ENCODE data around the gene RAD51B.
A peak's percentile ranks its signal among the peaks of the same experiment; 100 is the strongest.

RAD51B gene

DNA sequence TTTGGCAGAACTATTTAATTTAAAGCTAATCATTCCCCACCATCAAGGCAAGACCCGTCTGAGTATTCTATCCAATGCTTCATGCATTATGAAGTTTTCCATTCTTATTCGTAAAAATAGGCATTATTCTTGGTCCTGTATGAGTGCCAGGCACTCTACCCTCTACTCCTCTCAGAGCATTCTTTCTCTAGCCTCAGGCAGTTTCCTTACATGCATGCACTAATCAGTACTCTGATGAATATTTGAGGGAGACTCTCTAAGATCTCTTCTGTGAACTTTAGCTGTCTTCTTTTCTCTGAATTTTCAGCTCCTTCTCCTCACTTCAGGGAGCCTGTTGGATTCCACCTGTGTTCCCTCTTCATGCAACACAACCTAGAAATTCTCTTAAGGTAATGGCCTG, 334.7 kb downstream of the RAD51B start:
- DNase-seq, result no peak

DNA sequence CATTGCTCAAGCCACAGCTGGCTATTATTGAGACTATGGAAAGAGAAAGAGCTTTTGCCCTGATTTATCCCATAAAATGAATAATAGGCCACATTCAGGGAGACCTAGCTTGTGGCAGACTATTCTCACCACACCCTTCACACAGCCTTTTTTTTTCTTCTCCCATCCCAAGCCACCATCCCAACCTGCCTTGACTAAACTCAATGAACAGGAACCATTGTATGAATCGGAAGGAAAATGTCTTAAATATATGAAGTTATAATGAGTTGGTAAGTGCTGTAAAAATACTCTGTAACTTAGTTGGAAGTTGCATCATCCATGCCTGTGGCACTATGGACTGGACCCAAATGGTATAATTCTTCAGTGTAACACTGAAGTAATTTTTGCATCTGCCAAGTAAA, 338.4 kb downstream of the RAD51B start:
- DNase-seq, result no peak

DNA sequence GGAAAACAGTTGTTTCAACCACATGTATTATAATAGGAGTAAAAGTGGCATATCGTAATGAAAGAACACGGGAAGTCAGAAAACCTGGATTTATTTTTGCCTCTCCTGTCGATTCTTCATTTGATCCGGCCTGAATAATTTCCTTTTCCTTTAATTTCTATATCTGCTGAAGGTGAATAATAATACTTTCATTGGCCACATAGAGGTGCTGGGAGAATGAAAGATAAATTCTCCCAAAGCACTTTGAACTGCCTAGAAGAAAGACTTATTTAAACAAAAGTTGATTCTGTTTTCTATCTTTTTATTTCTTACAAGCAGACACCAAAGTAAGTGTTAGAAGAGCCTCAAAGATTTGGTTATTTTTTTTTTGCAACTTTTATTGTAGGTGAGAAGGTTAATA, 339.1 kb downstream of the RAD51B start:
- DNase-seq, result no peak

GRCh38 chr14:68159701-68160633, 340.4 kb downstream of the RAD51B start:
- DNase-seq, result no peak

- DNase-seq, result no peak
Observed at GRCh38 chr14:68160779-68161546, 341.4 kb downstream of the RAD51B start.

DNA sequence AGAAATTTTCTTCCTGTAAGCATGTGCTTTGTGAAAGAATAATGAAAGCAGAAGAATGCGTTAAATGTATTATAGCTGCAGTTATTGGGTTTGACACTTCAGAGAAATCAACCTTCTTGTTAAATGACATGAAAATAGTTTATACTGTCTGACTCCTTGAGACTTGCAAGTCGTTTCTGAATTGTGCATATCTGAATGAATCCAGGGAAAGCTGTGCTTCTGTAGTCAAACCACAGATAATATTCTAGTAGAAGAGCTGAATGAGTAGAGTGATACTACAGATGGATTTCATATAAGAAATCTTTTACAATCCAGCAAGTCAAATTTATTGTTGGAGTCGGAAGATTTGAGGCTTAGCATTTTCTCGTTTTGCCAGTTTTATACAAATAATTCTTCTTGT, 343.3 kb downstream of the RAD51B start:
- DNase-seq, result no peak

DNA sequence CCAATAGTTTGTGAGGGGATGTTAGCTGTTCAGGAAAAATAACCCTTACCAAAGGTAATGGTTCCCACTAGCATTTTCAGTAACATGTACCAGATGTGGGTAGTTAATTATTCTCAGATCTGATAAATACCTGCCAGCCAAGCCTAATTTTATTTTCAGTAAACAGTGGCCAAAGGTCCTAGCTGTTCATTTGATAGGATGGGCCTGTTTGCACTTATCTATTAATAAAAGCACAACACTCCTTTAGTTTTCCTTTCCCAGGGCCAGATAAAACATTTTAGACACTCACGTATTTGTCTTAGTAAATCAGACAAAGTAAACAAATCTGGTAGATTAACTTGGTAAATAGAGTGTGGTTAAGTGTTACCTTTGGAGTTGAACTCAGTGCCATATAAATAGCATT, 345.1 kb downstream of the RAD51B start:
- DNase-seq, result peak; percentile 80

- peak; percentile 45 for DNase-seq
Observed at GRCh38 chr14:68165274-68165843, 345.8 kb downstream of the RAD51B start.

DNA sequence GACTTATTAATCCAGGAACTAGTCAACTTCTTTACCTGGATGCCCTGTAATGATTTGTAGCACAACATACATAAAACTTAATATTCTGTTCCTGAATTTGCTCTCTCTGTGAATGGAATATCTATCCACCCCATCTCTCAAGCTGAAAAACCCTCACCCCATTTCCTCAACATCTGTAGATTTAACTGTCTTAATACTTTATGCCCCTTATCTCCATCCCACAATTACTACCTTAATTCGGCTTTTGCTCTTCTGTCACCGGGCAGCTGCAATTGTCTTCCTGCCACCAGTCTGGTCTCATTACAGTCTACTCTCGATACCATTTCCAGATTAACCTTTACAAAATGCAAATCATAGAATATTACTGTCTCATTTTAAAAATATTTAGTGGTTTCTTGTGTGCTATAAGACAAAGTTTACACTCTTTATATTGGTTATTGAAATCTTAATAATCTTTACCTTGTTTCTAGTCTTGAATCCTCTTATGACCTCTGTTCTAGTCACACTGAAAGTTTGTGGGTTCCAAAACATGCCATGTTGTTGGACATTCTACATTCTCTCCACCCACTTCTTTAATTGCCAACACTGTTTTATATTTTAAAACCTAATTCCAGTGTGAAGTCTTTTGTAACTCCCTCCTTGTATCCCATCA, 347.3 kb downstream of the RAD51B start:
- no peak for DNase-seq

DNA sequence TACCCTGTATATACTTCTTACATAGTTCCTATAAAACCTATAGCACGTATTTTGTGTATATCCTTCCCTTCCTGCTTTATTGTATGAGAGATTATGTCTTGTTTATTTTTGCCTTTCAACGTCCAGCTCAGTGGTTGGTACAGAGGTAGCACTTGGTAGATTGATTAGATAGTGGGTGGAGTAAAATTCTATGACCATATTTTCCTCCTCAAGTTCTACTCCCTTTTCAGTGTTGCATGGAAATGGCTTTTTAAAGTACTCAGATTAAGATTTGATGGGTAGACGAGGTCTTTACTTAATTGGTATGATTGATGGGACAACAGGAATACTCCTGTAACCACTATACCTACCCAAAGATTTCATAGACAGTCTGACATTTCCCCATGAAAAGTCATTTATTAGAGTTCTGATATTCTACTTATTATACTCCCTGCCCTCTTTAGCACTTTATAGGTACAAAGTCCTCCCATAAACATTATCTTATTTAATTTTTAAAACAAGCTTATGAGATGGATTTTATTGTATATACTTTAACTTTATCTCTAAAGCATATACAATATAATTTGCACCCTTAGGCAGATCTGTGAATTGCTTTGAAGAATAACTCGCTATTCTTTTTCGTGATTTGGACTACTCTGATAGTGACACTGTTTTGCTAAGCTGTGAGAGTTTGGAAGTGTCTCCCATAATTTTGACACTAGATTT, 348.0 kb downstream of the RAD51B start:
- peak; percentile 61 for DNase-seq

DNA sequence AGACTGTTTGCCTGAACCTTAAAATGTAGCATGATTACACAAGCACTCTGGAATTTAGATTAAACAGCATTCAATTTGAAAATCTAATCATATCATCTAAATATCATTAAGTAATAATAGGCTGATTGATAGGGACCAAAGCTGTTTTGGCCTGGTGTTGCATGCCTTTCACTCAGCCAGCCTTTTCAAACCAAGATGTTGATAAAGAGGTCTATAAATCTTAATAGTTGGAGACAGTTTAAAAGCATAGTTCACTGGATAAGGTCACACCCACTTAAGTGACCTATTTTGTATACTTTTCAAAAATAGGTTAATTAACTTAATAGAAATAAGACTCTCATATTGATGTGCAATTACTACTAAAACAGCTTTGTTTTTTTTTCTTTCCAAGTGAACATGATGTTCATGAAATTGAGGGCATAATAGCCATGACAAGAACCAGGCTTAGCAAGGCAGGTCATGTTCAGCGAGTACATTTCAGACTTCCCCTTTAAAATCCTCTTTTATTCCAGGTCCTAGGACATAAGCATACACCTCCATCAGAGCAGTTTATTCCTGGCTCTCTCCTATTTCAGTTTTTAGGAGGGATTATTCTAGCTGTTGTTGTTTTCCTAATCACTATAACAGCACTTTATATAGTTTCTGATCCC, 349.0 kb downstream of the RAD51B start:
- DNase-seq, result peak; percentile 82

GRCh38 chr14:68172216-68172615, 352.6 kb downstream of the RAD51B start:
- DNase-seq, result no peak

DNA sequence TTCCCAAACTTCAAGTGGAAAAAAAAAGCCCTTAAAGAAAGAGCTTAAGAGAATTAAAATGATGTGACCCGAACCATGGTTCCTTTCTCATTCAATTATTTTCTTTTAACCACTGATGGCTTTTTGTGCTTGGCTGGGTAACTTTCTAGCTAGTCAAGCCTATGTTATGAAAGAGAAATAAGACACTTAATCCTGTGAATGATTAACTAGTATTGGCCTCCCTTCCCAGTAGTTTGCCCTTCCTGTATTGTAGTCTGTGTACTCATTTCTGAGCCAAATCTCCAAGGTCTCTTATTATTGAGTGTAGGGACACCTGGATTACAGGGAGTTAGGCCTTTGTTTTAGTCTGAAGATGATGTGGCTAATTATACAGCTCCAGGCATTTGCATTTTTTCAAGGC, 353.0 kb downstream of the RAD51B start:
- peak; percentile 84 for DNase-seq

DNA sequence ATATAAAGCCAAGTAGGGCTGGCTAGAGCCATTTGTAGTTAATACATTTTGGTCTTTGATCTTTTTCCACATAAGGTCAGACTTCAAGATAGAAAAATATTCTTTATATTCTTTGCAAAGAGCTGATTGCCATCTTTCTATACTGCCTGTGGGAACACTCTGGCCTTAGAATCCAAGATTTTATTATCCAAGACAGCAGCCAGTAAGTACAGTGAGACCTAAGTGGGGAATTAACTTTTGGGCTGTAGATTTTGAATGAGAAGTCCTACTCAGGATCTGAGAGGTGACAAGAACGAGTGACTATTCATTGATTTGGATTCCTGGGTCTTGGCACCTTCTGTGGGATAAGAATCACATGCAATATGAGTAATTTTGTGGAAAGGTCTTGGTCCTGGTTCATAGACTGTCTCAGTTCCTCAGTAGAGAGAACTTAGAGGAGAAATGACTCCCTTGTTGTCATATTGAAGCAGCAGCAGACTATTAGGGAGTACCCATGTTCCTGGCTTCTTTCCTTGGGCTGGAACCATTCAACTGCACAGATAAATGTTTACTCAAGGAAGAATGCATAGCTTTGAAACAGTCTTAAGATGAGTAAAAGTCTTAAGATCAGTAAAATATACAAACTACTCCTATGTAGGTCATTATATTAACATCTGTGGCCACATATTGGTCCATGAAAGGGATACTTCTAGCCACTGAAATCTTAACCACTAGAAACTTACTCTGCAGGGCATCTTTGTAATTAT, 353.8 kb downstream of the RAD51B start:
- no peak for DNase-seq

DNA sequence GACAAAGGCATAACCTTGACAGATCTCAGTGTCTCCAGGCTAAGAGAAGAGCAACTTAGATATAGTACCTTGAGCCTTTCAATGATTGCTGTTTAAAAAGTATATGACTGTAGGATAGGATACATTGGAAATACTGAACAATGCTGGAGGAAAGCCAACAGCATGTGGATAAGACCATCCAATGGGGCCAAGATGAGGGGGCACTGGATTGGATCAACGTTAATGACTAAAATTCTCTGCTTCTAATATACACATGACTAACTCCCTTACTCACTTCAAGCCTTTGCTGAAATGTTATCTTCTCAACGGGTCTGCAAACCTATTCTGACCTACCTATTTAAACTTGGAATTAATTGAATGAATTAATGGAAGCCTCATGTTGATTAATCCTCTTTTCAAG, 354.9 kb downstream of the RAD51B start:
- no peak for DNase-seq

DNA sequence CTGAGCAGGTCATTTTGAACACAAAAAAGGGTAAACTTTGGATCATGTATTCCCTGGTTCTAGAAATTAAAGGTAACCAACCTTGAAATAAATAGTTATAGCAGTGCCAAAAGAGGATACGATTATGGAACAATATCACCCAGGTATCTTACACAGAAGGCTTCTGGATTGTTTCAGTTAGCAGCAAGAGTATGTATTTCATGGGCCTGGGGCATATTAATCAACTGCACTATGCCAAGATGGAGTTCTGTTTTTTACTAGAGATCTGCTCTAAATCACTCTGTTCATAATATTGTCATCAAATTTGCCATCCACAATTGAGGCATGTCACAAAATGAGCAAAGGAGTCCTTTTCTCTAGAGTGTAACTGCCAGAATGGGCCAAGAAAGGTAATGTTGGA, 357.1 kb downstream of the RAD51B start:
- no peak for DNase-seq

GRCh38 chr14:68177728-68178127, 358.1 kb downstream of the RAD51B start:
- DNase-seq, result peak; percentile 39

DNA sequence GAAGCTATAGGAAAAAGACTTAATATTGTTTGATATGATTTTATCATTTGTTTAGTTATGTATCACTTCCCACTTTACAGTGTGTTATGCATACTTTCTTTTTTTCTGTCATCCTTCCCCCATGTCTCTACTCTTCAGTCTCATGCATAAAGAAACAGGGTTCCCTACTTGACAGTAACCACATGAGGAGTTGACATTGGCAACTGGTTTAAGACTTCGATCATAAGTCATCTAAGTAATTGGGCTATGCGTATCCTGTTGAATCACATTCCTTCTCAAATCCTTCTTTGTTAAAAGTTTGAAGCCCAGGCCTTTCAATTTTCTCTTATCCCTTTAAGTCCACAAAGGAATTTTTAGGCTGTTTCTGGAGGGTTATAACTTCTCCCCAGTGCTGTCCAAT, 358.7 kb downstream of the RAD51B start:
- DNase-seq, result no peak

DNA sequence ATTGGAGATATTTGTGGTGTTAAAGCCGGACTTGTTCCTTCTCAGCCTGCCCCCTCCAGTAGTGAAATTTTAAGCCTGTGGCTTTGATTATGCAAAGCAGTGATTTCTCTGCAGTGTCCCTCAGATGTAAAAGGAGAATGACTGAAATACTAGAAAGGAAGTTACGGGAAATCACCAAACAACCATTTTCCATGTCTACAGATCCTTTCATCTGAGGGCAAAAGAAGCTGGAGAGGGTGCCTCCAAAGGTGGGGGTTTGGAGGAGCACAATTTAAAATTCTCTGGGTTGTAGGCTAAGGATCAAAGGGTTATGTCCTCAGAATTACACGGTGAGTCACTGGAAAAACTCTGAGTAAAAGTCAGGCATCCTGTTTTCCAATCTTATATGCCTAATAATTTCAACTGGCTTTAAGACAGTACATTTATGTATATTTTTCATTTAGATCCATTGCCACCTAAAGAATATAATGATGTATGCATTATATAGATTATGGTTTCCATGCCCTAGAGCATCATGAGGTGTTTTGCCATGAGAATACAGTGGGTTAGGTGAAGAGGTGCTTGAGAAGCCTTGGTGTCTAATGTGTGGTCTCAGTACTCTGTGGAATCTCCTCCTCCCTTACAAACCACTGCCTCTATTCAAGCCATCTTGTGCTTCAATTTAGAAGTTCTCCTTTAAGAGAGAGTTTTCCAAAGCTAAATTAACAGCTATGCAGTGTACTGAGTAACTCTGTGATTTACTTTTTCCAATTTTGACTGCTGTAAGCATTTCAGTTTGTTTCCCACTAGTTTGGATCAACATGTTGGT, 362.1 kb downstream of the RAD51B start:
- DNase-seq, result no peak

GRCh38 chr14:68182492-68182891, 362.9 kb downstream of the RAD51B start:
- no peak for DNase-seq
